Hair follicle dermal papilla cell (primary cell): Measurements from ENCODE around the gene PPIAL4G. TPM values are rescaled to one million over a fixed set of nuclear protein-coding genes. Genes with fewer than 3 reads are reported as not detected.
A peak's percentile ranks its signal among the peaks of the same experiment; 100 is the strongest.

Experiments used
- small RNA-seq: library from RNA; depleted of rRNA; stranded (forward); fragments of <200 nt; gene quantifications from one replicate; pipeline ENCODE3, GENCODE V24; 2012
- total RNA-seq: library from RNA; depleted of rRNA; stranded (reverse); fragments of >200 nt; gene quantifications from 2 replicates; pipeline ENCODE4 v1.2.3, GENCODE V29; 2012

The PPIAL4G gene
- total RNA-seq = not detected in 2 replicates

GRCh38 chr1:148483029-148483428 is at the start of gene PPIAL4G:
PPIAL4G (minus strand) TSS chr1:148483302; CDS start chr1:148483252, 50 bp downstream.

Small RNA genes within 50 kb of the gene (small RNA-seq; reads per million reads assigned to genes)
- 35.9 reads per million, percentile 97 among the genes with 10 or more reads in this experiment for gene RF00003

Other genes starting within 250 kb of the PPIAL4G start
- gene NBPF14, start 112.7 kb upstream of the PPIAL4G start, total RNA-seq = 52.9 and 60.0 TPM in 2 replicates